NCI-H2196 treated with DMSO at 0.1 percent for 48 hours (cell line): ENCODE measurements around the gene RNF223.
"Not testable (repeated sequence)": the region's sequence is repeated elsewhere in the genome, so short reads cannot be mapped to it uniquely, and the experiment has no call there.

Source experiments
- DNase-seq: peaks from one replicate; lab custom pipeline; 2025; ENCODE audit not compliant: unreplicated experiment; lab: John Stamatoyannopoulos, UW

RNF223 gene

GRCh38 chr1:1110561-1110971 is 36.5 kb upstream of the RNF223 start:
- DNase-seq: no peak

GRCh38 chr1:1109743-1110142 is 35.6 kb upstream of the RNF223 start:
- DNase-seq: no peak

GRCh38 chr1:1106510-1107221 is 32.6 kb upstream of the RNF223 start:
- DNase-seq: no peak

GRCh38 chr1:1104152-1104551 is 30.0 kb upstream of the RNF223 start:
- DNase-seq: not testable (repeated sequence)

- no peak for DNase-seq
These were observed 27.4 kb upstream of the RNF223 start for GRCh38 chr1:1101503-1101902.

- no peak for DNase-seq
These were observed 26.2 kb upstream of the RNF223 start for GRCh38 chr1:1100296-1100695.

- no peak for DNase-seq
These were observed 25.5 kb upstream of the RNF223 start for GRCh38 chr1:1099506-1100183.

- DNase-seq: no peak
These were observed 24.7 kb upstream of the RNF223 start for GRCh38 chr1:1098681-1099421.

GRCh38 chr1:1096136-1096535 is 22.0 kb upstream of the RNF223 start:
- DNase-seq: not testable (repeated sequence)

GRCh38 chr1:1094981-1095380 is 20.9 kb upstream of the RNF223 start:
- DNase-seq: no peak

- no peak for DNase-seq
These were observed 19.5 kb upstream of the RNF223 start for GRCh38 chr1:1093610-1093943.

- no peak for DNase-seq
These were observed 18.9 kb upstream of the RNF223 start for GRCh38 chr1:1092894-1093609.

GRCh38 chr1:1092149-1092855 is 18.2 kb upstream of the RNF223 start:
- no peak for DNase-seq

GRCh38 chr1:1091344-1092148 is 17.4 kb upstream of the RNF223 start:
- DNase-seq: no peak

- DNase-seq: no peak
These were observed 16.6 kb upstream of the RNF223 start for GRCh38 chr1:1090424-1091343.

GRCh38 chr1:1089731-1090423 is 15.8 kb upstream of the RNF223 start:
- DNase-seq: no peak

GRCh38 chr1:1088801-1089680 is 14.9 kb upstream of the RNF223 start:
- DNase-seq: no peak
